A549 treated with Hydrocortisone at 1 μM for 4 hours (cell line): Measurements from ENCODE around the gene CASS4. TPM values are rescaled to one million over a fixed set of nuclear protein-coding genes. Genes with fewer than 3 reads are reported as not detected.

Experiments used
- total RNA-seq: library from RNA; stranded (reverse); fragments of 200-300 nt; extraction: Qiagen RNA extraction; gene quantifications from 5 replicates; pipeline ENCODE4 v1.2.3, GENCODE V29; 2022

CASS4 gene, protein sequence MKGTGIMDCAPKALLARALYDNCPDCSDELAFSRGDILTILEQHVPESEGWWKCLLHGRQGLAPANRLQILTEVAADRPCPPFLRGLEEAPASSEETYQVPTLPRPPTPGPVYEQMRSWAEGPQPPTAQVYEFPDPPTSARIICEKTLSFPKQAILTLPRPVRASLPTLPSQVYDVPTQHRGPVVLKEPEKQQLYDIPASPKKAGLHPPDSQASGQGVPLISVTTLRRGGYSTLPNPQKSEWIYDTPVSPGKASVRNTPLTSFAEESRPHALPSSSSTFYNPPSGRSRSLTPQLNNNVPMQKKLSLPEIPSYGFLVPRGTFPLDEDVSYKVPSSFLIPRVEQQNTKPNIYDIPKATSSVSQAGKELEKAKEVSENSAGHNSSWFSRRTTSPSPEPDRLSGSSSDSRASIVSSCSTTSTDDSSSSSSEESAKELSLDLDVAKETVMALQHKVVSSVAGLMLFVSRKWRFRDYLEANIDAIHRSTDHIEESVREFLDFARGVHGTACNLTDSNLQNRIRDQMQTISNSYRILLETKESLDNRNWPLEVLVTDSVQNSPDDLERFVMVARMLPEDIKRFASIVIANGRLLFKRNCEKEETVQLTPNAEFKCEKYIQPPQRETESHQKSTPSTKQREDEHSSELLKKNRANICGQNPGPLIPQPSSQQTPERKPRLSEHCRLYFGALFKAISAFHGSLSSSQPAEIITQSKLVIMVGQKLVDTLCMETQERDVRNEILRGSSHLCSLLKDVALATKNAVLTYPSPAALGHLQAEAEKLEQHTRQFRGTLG
- total RNA-seq = 0.02 to 0.12 TPM in 2 of 5 replicates, not detected in the others

DNA sequence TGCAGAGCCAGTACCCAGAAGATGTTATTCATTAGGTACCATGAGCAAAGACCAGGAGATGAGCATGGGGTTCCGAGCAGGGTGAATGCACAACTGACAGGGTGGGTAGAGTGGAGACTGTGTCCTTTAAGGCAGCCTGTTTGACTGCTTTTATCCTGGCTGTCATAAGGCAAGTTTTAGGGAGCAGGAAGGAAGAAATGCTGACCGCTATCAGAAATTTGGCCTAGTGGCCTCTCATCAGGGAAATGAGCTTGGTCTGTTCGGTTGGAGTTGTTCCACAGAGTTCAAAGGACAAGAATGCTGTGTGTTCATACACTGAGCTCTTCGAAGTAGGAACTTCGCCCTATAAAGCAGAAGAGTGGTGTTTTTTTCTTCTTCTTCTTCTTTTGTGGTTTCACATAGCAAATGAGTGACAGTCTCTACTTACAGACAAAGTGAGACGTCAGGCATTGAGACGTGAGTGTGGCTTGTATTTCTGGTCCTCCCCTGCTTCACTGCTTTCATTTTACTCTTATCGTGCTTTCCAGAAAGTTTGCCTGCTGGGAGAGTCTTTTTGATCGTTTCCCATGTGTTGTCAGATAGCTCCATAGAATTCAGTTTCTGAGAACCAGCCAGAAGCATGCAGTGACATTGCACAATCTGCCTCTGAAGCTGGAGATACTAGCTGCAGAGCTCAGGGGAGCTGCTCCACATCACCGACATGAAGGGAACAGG is at the start of gene CASS4:
Gene CASS4 (plus strand): TSS at position 502 of the 714 bp plus-strand sequence. CDS start 199 bp downstream, at position 701.

DNA sequence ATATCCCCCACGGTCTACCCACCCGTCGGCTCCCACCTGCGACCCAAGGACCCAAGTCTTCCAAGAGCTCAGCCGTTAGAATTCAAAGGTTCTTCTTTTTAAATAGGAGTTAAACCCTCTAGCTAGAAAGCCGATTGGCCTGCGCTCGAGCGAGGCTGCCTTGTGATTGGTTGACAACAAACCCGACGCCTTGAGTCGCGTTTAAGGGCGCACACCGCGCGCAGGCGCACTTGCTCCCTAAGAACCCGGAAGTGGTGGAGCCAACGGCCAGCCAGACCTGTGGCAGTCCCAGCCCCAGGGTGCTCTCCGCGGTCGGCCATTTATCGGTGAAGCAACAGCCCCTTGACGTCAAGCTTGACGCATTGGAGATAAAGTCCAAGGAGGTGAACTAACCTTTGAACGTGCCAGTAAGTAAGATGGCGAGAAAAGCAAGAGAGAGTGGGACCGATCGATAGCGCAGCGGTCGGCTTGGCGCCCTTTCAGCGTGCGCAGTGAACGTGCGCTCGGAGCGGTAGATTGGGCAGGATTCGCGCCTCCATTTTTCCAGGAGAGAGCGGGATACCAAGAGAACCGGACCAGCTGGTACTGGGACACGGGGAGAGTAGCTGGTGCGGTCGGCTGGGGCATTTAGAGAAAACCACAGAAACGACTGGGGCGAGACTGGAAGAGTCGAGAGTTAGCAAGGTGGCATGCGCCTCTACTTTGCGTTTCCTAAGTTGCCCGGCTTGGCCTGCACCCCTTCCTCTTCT is 19.8 kb upstream of the CASS4 start, which contains the start of the genes AURKA and CSTF1:
Gene AURKA (minus strand): TSS at position 84 of the 749 bp plus-strand sequence. CDS start 4,018 bp downstream, outside the sequence.
Gene CSTF1 (plus strand): TSS at position 514 of the 749 bp plus-strand sequence. CDS start 2,908 bp downstream, outside the sequence.

DNA sequence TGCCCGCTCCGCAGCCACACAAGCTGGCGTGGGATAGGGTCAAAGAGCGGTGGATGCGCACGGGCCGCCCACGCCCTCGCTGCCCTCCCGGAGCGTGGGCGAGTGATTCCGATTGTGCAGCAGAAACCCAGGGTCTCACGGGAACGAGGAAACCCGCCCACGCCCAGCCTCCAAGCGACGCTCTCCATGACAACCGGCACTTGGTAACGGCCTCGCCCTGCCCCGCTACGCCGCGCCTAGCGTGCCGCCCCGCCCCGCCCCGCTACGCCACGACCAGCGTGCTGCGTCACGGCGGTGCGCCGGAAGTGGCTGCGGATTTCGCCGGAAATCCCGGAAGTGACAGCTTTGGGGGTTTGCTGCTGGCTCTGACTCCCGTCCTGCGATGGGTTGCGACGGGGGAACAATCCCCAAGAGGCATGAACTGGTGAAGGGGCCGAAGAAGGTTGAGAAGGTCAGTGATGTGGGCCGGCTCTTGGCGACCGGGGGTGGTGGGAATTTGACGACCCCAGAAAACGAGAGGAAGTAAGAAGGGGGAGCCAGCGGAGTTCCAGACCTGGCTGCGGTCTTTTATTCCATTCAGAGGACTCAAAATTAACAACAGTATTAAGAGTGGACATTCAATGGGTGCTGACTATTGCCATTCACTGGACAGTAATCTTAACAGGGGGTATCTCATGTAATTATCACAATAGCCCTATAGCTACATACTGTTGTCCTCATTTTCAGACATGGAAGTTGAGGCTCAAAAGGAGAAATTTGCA is 56.4 kb downstream of the CASS4 start, which contains the start of gene RTF2:
Gene RTF2 (plus strand): TSS at position 312 of the 761 bp plus-strand sequence. CDS start 71 bp downstream, at position 383.

Other genes with a start within 250 kb of the CASS4 start
- gene MC3R, start 163.5 kb upstream of the CASS4 start, total RNA-seq = not detected in 5 replicates
- gene FAM210B, start 53.3 kb upstream of the CASS4 start, total RNA-seq = 10.9 to 12.8 TPM (median 11.3 TPM) in 5 replicates
- 90.2 to 110 TPM (median 101 TPM) in 5 replicates for gene AURKA, start 20.0 kb upstream of the CASS4 start, total RNA-seq
- 35.9 to 39.9 TPM (median 38.4 TPM) in 5 replicates for gene CSTF1, start 19.6 kb upstream of the CASS4 start, total RNA-seq
- gene RTF2, start 56.4 kb downstream of the CASS4 start, total RNA-seq = 79.2 to 101 TPM (median 93.7 TPM) in 5 replicates
- gene FAM209A, start 112.5 kb downstream of the CASS4 start, total RNA-seq = 0.21 to 0.52 TPM (median 0.30 TPM) in 5 replicates
- gene FAM209B, start 121.0 kb downstream of the CASS4 start, total RNA-seq = 0.32 to 0.92 TPM (median 0.60 TPM) in 4 of 5 replicates, not detected in the other
- gene TFAP2C, start 217.0 kb downstream of the CASS4 start, total RNA-seq = 11.2 to 14.7 TPM (median 13.3 TPM) in 5 replicates